Dendritic cell treated with granulocyte-macrophage colony-stimulating factor and Interleukin-4, amounts not matched to agents 40 ng/mL and 50 ng/mL, for 4 days (primary cell): ENCODE measurements around the gene PHF19.

Experiments
- H3K27ac Mint-ChIP-seq: one replicate; pipeline ENCODE4 v1.8.0; 2022; ENCODE audit warnings: mild to moderate bottlenecking, mixed read lengths
- H3K27me3 Mint-ChIP-seq: one replicate; pipeline ENCODE4 v1.8.0; 2022; ENCODE audit warnings: mild to moderate bottlenecking, mixed read lengths
- H3K36me3 Mint-ChIP-seq: one replicate; pipeline ENCODE4 v1.8.0; 2022; ENCODE audit warnings: low read depth, mixed read lengths
- H3K4me1 Mint-ChIP-seq: one replicate; pipeline ENCODE4 v1.8.0; 2022; ENCODE audit warnings: low read depth, mixed read lengths
- H3K4me3 Mint-ChIP-seq: one replicate; pipeline ENCODE4 v1.8.0; 2022; ENCODE audit warnings: mild to moderate bottlenecking, moderate library complexity, mixed read lengths
- H3K9me3 Mint-ChIP-seq: one replicate; pipeline ENCODE4 v1.8.0; 2022; ENCODE audit warnings: mixed read lengths
- intact Hi-C: fragments of 100-400 bp; cut with micrococcal nuclease; formaldehyde crosslinking; loops from one replicate; pipeline ENCODE4 v1.15.0; 2022

PHF19 gene

DNA sequence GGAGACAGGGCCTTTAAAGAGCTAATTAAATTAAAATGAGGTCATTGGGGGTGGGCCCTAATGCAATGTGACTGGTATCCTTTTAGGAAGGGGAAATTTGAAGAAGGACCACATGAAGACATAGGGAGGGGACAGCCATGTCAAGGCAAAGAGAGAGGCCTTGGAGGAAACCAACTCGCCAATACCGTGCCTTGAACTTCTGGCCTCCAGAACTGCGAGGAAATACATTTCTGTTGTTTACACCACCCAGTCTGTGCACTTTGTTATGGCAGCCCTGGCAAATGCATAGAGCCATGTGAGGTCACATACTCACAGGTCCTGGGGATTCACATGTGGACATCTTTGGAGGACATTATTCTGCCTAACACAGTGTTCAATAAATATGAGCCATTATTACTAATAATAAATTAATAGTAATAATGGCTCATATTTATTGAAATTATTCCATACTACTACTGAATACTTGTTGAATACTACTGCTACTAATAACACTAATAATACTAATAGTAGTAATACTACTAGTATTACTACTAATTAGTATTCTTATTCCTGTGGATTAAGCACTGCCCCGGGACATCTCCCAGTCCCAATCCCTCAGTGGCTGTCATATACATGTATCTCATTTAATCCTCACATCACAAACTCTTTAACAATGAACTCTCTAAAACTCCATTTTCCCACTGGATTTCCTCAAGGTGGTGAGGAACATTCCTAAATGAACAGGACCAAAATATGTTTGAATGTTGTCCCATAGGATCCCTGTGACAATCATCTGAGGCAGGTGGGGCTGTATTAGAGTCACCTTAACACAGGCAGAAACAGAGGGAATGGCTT is 41.2 kb upstream of the PHF19 start:
- intact Hi-C loops, result no loop called here
- Mint-ChIP-seq H3K4me3 (no peak overlapping the region), H3K4me1 (peaks cover 46% of the 10 kb centered on the region), H3K27me3 (no peaks in the 10 kb centered on the region), H3K27ac (peak overlapping the region; percentile 14), H3K36me3 (peaks cover 50% of the 10 kb centered on the region), H3K9me3 (no peaks in the 10 kb centered on the region)

GRCh38 chr9:120916991-120917880 is 40.2 kb upstream of the PHF19 start:
- intact Hi-C loops, result no loop called here
- no peaks in the 10 kb centered on the region for H3K9me3 Mint-ChIP-seq
- peaks cover 59% of the 10 kb centered on the region for H3K36me3 Mint-ChIP-seq
- H3K4me3 Mint-ChIP-seq, result no peak overlapping the region
- peaks cover 45% of the 10 kb centered on the region for H3K4me1 Mint-ChIP-seq
- no peak overlapping the region for H3K27ac Mint-ChIP-seq
- no peaks in the 10 kb centered on the region for H3K27me3 Mint-ChIP-seq

DNA sequence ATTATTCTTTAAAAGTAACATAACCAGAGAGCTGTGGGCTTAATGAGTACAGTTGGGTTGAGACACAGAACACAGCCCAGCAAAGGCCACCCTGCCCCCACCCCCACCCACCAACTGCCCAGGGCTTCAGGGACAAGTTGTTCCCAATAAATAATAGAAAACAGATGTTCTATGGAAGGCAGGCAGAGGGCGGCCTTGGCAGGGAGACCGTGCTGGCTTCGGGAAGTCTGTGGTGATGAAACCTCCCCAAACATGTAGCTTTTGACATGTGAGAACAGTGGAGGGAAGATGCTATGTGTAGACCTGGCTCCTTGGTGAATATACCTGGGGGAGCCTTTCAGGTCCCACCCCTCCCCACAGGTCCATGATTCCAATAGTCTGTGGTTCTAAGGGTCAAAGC is 39.6 kb upstream of the PHF19 start:
- intact Hi-C loops, result no loop called here
- H3K27me3 Mint-ChIP-seq, result no peaks in the 10 kb centered on the region
- H3K4me1 Mint-ChIP-seq, result peaks cover 45% of the 10 kb centered on the region
- no peak overlapping the region for H3K27ac Mint-ChIP-seq
- peaks cover 61% of the 10 kb centered on the region for H3K36me3 Mint-ChIP-seq
- no peaks in the 10 kb centered on the region for H3K9me3 Mint-ChIP-seq
- H3K4me3 Mint-ChIP-seq, result no peak overlapping the region

DNA sequence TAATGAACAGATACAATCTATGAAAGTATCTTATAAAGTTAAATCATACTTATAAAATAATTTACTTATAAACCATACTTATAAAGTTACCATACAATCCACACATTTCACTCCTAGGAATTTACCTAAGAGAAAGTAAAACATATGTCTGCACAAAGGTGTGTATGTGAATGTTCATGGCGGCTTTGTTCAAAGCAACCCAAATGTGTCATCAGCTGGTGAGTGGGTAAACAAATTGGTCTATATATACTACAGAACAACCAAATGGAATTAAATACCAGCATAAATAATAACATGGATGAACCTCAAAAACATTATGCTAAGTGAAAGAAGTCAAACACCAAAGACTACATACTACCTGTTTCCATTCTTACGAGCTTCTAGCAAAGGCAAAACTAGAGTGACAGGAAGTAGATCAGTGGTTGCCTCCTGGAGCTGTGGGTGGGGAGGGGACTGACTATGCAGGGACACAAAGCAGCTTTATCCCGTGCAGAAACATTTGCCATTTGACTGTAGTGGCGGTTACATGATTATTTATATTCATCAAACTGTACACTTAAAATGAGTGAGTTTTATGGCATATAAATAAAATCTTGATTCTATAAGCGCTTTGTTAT is 39.0 kb upstream of the PHF19 start:
- Mint-ChIP-seq H3K9me3 (no peaks in the 10 kb centered on the region), H3K27me3 (no peaks in the 10 kb centered on the region), H3K27ac (no peak overlapping the region), H3K4me3 (no peak overlapping the region), H3K36me3 (peaks cover 65% of the 10 kb centered on the region), H3K4me1 (peaks cover 45% of the 10 kb centered on the region)
- intact Hi-C loops, result no loop called here

DNA sequence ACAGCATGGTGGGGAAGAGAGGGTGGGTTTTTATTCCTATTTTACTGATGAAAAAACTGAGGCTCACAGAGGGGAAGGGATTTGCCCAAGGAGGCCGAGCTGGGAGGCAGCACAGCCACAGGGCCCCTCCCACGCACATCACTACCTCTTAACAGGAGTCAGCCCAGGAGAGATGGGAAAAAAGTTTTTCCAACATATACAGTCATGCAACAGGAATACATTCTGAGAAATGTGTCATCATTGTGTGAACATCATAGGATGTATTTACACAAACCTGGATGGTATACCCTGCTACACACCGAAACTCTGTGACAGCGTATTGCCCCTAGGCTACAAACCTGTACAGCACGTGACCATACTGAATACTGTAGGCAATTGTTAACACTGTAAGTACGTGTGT is 38.0 kb upstream of the PHF19 start:
- Mint-ChIP-seq H3K36me3 (peaks cover 69% of the 10 kb centered on the region), H3K9me3 (no peaks in the 10 kb centered on the region), H3K4me1 (peaks cover 42% of the 10 kb centered on the region), H3K4me3 (no peak overlapping the region), H3K27me3 (no peaks in the 10 kb centered on the region), H3K27ac (no peak overlapping the region)
- intact Hi-C loops, result no loop called here

DNA sequence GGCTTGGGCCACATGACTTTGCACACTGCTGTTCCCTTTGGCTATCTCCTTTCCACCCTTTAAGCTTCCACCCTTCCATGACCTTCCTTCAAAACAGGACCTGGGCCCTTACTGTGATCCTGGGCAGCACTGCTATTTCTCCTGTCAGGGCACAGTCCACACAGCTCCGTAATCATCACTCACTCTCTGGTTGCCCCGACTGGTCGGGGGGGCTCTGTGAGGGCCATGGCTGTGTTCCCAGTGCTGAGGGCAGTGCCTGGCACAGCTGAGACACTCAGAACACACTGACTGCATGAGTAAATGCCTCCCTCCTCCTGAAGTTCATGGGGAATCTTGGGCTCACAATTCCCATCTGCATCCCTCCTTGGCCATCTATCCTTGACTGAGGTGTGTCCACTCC is 37.4 kb upstream of the PHF19 start:
- intact Hi-C loops, result no loop called here
- Mint-ChIP-seq H3K4me1 (peaks cover 40% of the 10 kb centered on the region), H3K4me3 (no peak overlapping the region), H3K36me3 (peaks cover 65% of the 10 kb centered on the region), H3K9me3 (no peaks in the 10 kb centered on the region), H3K27me3 (no peaks in the 10 kb centered on the region), H3K27ac (no peak overlapping the region)

DNA sequence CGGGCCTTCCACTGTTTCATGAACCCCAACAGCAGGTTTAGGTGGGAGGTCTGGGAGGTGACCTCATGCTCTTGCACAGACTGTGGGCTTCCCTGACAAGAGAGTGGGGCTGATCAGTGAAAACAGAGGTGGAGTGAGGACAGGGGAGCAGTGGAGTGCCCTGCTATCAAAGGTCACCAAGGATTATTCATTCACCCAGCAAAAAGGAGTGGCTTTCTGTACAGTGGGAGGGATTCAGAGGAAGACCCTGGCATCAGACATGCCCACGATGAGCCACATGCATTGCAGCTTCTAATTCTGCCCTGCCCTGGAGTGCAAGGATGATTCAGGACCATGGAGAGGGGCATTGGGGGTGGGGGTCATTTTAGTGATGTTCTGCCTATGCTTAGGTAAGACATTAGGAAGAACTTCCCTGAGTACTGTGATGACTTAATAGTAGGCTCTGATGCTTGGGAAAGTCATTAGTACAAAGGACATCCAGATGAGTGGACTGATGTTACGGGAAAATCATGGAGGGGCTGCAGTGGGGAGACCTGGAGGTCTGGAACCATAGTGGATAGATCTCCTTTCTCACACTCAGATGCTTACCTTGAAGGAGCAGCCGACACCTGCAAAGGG is 36.8 kb upstream of the PHF19 start:
- Mint-ChIP-seq H3K27me3 (no peaks in the 10 kb centered on the region), H3K9me3 (no peaks in the 10 kb centered on the region), H3K4me3 (no peak overlapping the region), H3K36me3 (peaks cover 65% of the 10 kb centered on the region), H3K27ac (no peak overlapping the region), H3K4me1 (peaks cover 38% of the 10 kb centered on the region)
- intact Hi-C loops, result no loop called here

DNA sequence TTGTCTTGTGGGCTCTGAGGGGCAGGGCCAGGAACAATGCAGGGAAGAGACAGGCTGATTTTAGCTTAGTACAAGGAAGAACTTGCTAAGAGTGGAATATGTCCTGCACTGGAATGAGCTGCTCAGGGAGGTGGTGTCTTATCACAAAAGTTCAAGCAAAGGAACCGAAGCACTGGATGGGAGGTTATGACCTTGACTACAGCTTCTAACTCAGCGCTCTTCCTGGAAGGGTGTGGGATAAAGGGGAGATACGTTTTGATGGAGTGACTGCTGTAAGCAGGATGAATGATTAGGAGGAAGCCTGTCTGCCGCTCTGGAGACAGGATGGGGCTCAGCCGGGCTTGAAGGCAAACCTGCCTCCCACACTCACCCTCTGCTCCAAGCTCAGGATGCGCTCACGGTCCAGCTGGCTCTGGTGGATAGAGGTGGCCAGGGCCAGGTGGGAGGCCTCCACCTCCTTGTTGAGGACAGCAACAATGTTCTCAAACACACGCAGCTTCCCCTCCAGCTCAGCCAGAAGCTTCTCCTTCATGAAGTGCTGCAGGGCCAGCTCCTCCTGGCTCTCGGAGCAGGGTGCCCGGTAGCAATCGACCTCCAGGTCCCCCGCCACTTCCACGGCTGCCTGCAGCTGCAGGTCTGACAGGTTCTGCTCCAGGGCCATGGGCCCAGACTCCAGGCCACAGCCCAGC is 36.1 kb upstream of the PHF19 start:
- H3K36me3 Mint-ChIP-seq, result peaks cover 60% of the 10 kb centered on the region

GRCh38 chr9:120911295-120911837 is 34.4 kb upstream of the PHF19 start:
- H3K27ac Mint-ChIP-seq, result no peak overlapping the region
- no peak overlapping the region for H3K4me3 Mint-ChIP-seq
- H3K4me1 Mint-ChIP-seq, result peaks cover 33% of the 10 kb centered on the region
- intact Hi-C loops, result no loop called here
- peaks cover 60% of the 10 kb centered on the region for H3K36me3 Mint-ChIP-seq
- H3K9me3 Mint-ChIP-seq, result no peaks in the 10 kb centered on the region
- H3K27me3 Mint-ChIP-seq, result no peaks in the 10 kb centered on the region

More for the DNA sequence above, 36.1 kb upstream of the PHF19 start:
- intact Hi-C loops, result no loop called here
- Mint-ChIP-seq H3K4me1 (peaks cover 33% of the 10 kb centered on the region), H3K4me3 (no peak overlapping the region), H3K9me3 (no peaks in the 10 kb centered on the region), H3K27ac (no peak overlapping the region), H3K27me3 (no peaks in the 10 kb centered on the region)

- Mint-ChIP-seq H3K4me3 (no peak overlapping the region), H3K36me3 (peaks cover 67% of the 10 kb centered on the region)
- intact Hi-C loops, result no loop called here
Measured at GRCh38 chr9:120910643-120911042, 33.7 kb upstream of the PHF19 start.

GRCh38 chr9:120909904-120910303 is 32.9 kb upstream of the PHF19 start:
- H3K4me3 Mint-ChIP-seq, result no peak overlapping the region
- no peaks in the 10 kb centered on the region for H3K27me3 Mint-ChIP-seq
- intact Hi-C loops, result no loop called here
- peaks cover 72% of the 10 kb centered on the region for H3K36me3 Mint-ChIP-seq
- H3K27ac Mint-ChIP-seq, result peak overlapping the region; percentile 21
- H3K4me1 Mint-ChIP-seq, result peaks cover 33% of the 10 kb centered on the region
- no peaks in the 10 kb centered on the region for H3K9me3 Mint-ChIP-seq

More at GRCh38 chr9:120910643-120911042, 33.7 kb upstream of the PHF19 start:
- H3K27ac Mint-ChIP-seq, result no peak overlapping the region
- H3K9me3 Mint-ChIP-seq, result no peaks in the 10 kb centered on the region
- H3K27me3 Mint-ChIP-seq, result no peaks in the 10 kb centered on the region
- peaks cover 33% of the 10 kb centered on the region for H3K4me1 Mint-ChIP-seq

DNA sequence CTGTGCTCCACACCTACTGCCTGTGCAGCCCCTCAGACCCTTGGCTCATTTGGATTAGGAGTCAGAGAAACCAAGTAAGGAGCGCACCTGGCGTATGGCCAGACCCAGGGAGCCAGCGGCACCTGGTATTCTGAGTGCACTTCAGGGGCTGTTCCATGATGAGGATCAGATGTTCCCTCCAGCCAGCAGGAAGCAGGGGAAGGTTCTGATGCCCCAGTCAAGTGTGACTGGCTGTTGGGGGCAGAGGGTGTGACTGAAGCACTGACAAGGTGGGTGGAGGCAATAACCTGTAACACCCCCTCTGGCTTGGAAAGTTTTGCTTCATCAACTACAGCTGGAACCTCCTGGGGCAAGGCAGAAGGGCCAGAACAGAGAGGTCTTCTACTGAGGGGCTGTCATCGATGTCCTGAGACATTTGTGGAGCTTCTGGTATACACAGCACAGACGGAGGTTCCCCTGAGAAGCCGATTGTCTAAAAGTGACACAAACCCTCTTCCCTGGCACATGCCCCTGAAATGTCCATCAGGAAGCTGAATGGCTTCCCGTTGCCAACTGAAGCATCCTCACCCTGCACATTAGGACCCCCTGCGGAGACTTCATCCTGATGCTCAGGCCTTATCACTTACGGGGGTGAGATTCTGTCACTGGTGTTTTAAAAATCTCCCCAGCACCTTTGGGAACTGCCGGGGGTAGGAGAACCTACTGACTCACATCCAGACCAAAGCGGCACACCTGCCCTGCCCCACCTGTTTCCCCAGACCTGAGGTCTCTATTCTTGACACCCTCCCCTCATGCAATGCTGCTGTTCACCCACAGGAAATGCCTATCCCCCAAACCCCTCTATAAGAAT is 28.6 kb upstream of the PHF19 start:
- H3K27ac Mint-ChIP-seq, result no peak overlapping the region
- H3K36me3 Mint-ChIP-seq, result peaks cover 59% of the 10 kb centered on the region
- no peak overlapping the region for H3K4me3 Mint-ChIP-seq
- peaks cover 12% of the 10 kb centered on the region for H3K4me1 Mint-ChIP-seq
- intact Hi-C loops, result no loop called here
- H3K9me3 Mint-ChIP-seq, result no peaks in the 10 kb centered on the region
- no peaks in the 10 kb centered on the region for H3K27me3 Mint-ChIP-seq
